ENCODE data around the gene ZNF33B.

GRCh38 chr10:42645516-42645915, 7.1 kb upstream of the ZNF33B start:
- TF ChIP-seq CTCF (IDR thresholded peaks at IDR 0.05) (no peak), EZH2phosphoT487 (IDR thresholded peaks at IDR 0.05) (no peak)

Data from neural progenitor cell (in vitro differentiated cells).